Common myeloid progenitor, CD34-positive (primary cell): ENCODE measurements around the gene MALAT1.

Experiments
- CTCF ChIA-PET: fragments of 350-600 bp; sonication (Branson Sonifier 250); formaldehyde crosslinking; loops from one replicate; lab custom pipeline; 2021; ENCODE audit warnings: antibody characterized with exemption; lab: Charles Lee
- POLR2A ChIA-PET: fragments of 350-600 bp; sonication (Branson Sonifier 250); formaldehyde crosslinking; loops from one replicate; lab custom pipeline; 2021; ENCODE audit warnings: antibody characterized with exemption; lab: Charles Lee
- DNase-seq, 3 donors: peaks; one replicate each; pipeline versions ENCODE4 v3.0.0 to v3.0.0-alpha.2; 2013
- H3K27ac ChIP-seq, 2 experiments: 1 replicate in 1 of 2; 2 replicates in 1 of 2; pipeline ENCODE4 v1.7.0; 2013; ENCODE audit warnings: inconsistent platforms in 2 of 2, low read length in 2 of 2, mild to moderate bottlenecking in 2 of 2, low read depth in 1 of 2, moderate library complexity in 1 of 2; ENCODE audit not compliant: severe bottlenecking in 2 of 2, insufficient read depth in 1 of 2, poor library complexity in 1 of 2
- H3K27me3 ChIP-seq, 5 experiments: replicated peaks in 2 of 5; 1 replicate in 3 of 5; 2 replicates in 2 of 5; pipeline versions ENCODE4 v1.6.1 to v1.7.0; 2013; ENCODE audit warnings: low read length in 4 of 5, mild to moderate bottlenecking in 2 of 5, moderate library complexity in 2 of 5, inconsistent platforms in 1 of 5; ENCODE audit not compliant: insufficient read depth in 5 of 5, control insufficient read depth in 4 of 5
- H3K36me3 ChIP-seq, 4 experiments: 1 replicate in 2 of 4; 2 replicates in 2 of 4; pipeline versions ENCODE4 v1.6.1 to v1.7.0; 2013; ENCODE audit warnings: low read length in 3 of 4, control low read depth in 1 of 4, mild to moderate bottlenecking in 1 of 4; ENCODE audit not compliant: control insufficient read depth in 4 of 4, insufficient read depth in 4 of 4
- H3K4me1 ChIP-seq, 4 experiments: 1 replicate in 3 of 4; 2 replicates in 1 of 4; pipeline versions ENCODE4 v1.6.1 to v1.7.1; 2013; ENCODE audit warnings: low read length in 3 of 4, mild to moderate bottlenecking in 3 of 4, control low read depth in 1 of 4, inconsistent platforms in 1 of 4, moderate library complexity in 1 of 4; ENCODE audit not compliant: control insufficient read depth in 4 of 4, insufficient read depth in 4 of 4; ENCODE audit errors: control extremely low read depth in 1 of 4
- H3K4me3 ChIP-seq, 7 experiments: 1 replicate in 4 of 7; 2 replicates in 3 of 7; pipeline versions ENCODE4 v1.5.1 to v1.7.0; 2013; ENCODE audit warnings: mild to moderate bottlenecking in 7 of 7, low read length in 6 of 7, moderate library complexity in 6 of 7, inconsistent platforms in 2 of 7, low read depth in 2 of 7, control low read depth in 1 of 7; ENCODE audit not compliant: insufficient read depth in 4 of 7, control insufficient read depth in 1 of 7; ENCODE audit errors: extremely low read depth in 1 of 7
- H3K9me3 ChIP-seq, 5 experiments: 1 replicate in 4 of 5; 2 replicates in 1 of 5; pipeline versions ENCODE4 v1.6.1 to v1.7.1; 2013; ENCODE audit warnings: low read length in 4 of 5, mild to moderate bottlenecking in 2 of 5, inconsistent platforms in 1 of 5, low read depth in 1 of 5, moderate library complexity in 1 of 5; ENCODE audit not compliant: control insufficient read depth in 4 of 5, insufficient read depth in 2 of 5; ENCODE audit errors: control extremely low read depth in 1 of 5
- WGBS: methylation state at CpG from one replicate; pipeline ENCODE4 v1.1.5; 2013; ENCODE audit not compliant: insufficient coverage; 5-methylcytosine and 5-hydroxymethylcytosine counted together

The MALAT1 gene

DNA sequence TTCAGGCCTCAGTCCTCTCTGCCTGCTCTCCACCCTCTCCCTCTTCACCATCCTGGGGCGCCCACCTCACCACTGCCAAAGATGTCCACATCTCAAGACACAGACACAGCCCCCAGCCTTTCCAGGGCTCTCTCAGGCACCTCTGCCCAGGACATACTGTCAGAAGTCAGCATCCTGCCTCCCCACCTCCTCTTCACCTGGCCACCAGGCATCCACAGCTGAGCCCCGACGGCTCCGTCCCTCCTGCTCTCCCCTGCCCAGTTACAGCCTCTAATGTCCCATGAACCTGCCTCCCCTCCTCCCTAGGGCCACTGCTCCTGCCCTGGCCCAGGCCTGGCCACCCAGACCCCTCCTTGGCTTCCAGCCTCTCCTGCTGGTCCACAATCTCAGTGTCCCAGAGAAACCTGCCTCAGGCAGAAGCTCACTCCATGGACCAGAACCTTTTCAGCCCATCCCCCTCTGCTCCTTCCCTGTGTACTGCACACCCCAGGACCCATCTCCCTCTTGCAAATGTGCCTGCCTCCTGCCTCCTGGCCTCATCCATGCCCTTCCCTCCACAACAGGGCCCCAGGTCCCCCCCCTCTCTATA lies 56.1 kb downstream of the MALAT1 start:
- CTCF ChIA-PET = interaction anchor here (0.7 to 3.1 kb wide), 3 partner anchors 14 to 34 kb away, joined by 3 to 14 read pairs (median 4); no protein-coding TSS in a partner anchor
- 96% methylated on average over 4 of the region's 4 CpGs for WGBS
- H3K4me3 ChIP-seq = no peak overlapping the region
- peaks cover 2 to 12% (median 6%) of the 10 kb centered on the region in 4 experiments for H3K36me3 ChIP-seq
- POLR2A ChIA-PET = no interaction called here
- peaks cover 0 to 75% (median 72%) of the 10 kb centered on the region in 4 experiments for H3K4me1 ChIP-seq
- H3K27ac ChIP-seq = no peak overlapping the region
- no peak for DNase-seq
- H3K9me3 ChIP-seq = no peaks in the 10 kb centered on the region
- no peaks in the 10 kb centered on the region for H3K27me3 ChIP-seq

DNA sequence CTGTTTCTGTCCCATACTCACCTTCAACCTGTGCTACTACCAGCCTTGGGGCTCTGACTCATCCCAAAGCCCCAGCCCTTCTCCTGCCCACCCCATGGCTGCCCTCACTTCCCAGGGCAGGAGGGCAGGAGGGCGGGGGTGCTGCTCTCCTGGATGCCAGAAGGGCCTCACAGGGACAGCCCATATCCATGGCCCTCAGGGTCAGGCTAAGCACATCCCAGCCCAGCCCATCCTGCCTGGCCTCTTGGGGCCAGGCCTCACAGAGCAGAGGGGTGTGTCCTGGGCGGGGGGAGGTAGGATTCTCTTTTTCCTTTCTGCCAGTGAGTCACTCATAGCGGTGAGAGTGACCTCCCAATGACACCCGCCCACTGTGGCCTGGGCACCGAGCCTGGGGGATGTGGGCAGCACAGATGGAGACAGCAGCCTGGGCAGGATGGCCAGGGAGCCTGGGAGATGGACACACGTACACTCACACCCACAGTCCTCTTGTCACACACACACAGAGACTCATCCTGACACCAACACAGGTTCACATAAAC lies 56.9 kb downstream of the MALAT1 start:
- WGBS = 83% methylated on average over 2 of the region's 6 CpGs
- H3K4me3 ChIP-seq = peak overlapping the region in 1 of 7 experiments; percentile 19
- no peak overlapping the region for H3K27ac ChIP-seq
- peaks cover 2 to 11% (median 5%) of the 10 kb centered on the region in 4 experiments for H3K36me3 ChIP-seq
- H3K4me1 ChIP-seq = peaks cover 0 to 83% (median 75%) of the 10 kb centered on the region in 4 experiments
- ChIA-PET CTCF (interaction anchor here (1.4 to 3.1 kb wide), 3 partner anchors 14 to 16 kb away, joined by 4 to 14 read pairs (median 6); no protein-coding TSS in a partner anchor), POLR2A (interaction anchor here (0.6 kb wide), 1 partner anchor 94 kb away, joined by 6 read pairs; no protein-coding TSS in a partner anchor)
- H3K9me3 ChIP-seq = no peaks in the 10 kb centered on the region
- no peaks in the 10 kb centered on the region for H3K27me3 ChIP-seq
- DNase-seq = peak in 2 of 3 donors; percentile 52 to 64
